ENCODE data around the gene CCDC71.

GRCh38 chr3:49213998-49214397 is 47.9 kb upstream of the CCDC71 start:
- TF ChIP-seq, protein P1, sequence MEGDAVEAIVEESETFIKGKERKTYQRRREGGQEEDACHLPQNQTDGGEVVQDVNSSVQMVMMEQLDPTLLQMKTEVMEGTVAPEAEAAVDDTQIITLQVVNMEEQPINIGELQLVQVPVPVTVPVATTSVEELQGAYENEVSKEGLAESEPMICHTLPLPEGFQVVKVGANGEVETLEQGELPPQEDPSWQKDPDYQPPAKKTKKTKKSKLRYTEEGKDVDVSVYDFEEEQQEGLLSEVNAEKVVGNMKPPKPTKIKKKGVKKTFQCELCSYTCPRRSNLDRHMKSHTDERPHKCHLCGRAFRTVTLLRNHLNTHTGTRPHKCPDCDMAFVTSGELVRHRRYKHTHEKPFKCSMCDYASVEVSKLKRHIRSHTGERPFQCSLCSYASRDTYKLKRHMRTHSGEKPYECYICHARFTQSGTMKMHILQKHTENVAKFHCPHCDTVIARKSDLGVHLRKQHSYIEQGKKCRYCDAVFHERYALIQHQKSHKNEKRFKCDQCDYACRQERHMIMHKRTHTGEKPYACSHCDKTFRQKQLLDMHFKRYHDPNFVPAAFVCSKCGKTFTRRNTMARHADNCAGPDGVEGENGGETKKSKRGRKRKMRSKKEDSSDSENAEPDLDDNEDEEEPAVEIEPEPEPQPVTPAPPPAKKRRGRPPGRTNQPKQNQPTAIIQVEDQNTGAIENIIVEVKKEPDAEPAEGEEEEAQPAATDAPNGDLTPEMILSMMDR (IDR thresholded peaks at IDR 0.05): no peak
- no peak for TF ChIP-seq EZH2 (IDR thresholded peaks at IDR 0.05; ENCODE audit: borderline replicate concordance, insufficient read depth, low read depth, low read length, poor library complexity, severe bottlenecking)

Measured in B cell (primary cell).